Erythroblast (primary cell): ENCODE results near the gene PPAT.
"Not testable (repeated sequence)": the region's sequence is repeated elsewhere in the genome, so short reads cannot be mapped to it uniquely, and the experiment has no call there.

Experiments used
- DNase-seq, 2 experiments: peaks; one replicate each; lab custom pipeline; 2025; lab: John Stamatoyannopoulos, UW
- GATA1 ChIP-seq: IDR thresholded peaks from 2 replicates; pipeline ENCODE4 v1.6.1; 2011; ENCODE audit warnings: low read depth, mild to moderate bottlenecking, control low read depth, low read length, moderate library complexity
- POLR2A ChIP-seq: IDR thresholded peaks from 2 replicates; pipeline ENCODE4 v1.6.1; 2011; ENCODE audit warnings: mild to moderate bottlenecking, low read length

The PPAT gene

DNA sequence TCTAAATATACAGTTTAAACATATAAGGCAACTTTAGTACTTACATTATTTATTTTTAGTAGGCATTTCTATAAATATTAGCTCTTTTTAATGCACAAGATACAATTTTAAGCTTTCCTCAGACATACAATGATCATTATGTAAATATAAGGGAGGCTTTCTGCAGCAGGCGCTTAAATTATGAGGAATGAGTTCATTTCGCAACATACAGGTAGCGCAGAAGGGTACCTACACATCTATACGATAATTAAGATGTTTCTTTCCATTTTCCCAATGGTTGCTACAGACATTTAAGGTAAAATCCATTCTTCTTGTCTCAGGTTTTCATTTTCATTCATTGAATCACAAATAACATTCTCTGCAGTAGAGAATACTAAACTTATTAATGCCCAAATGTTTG is 49.3 kb downstream of the PPAT start:
- DNase-seq = no peak
- TF ChIP-seq GATA1 = no peak
- no peak for TF ChIP-seq POLR2A

DNA sequence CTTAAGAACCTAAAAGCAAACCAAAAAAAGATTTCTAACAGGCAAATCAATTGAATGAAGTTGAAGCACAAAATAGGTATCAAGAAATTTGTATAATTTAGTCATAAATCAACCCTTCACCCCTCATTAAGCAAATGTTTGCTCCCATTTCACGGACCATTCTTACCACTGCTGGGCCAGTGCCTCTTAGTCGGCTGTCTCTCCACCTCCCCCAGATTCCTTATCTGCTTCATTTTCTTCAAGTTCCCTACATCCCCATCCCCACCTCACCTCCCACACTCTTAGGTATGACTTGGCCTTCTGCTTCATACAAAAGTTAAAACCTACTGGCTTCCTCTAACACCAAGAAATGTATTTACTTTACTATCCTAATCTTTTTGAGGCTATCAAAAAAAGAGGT is 60.0 kb downstream of the PPAT start:
- no peak for DNase-seq
- TF ChIP-seq GATA1 (no peak), POLR2A (no peak)

DNA sequence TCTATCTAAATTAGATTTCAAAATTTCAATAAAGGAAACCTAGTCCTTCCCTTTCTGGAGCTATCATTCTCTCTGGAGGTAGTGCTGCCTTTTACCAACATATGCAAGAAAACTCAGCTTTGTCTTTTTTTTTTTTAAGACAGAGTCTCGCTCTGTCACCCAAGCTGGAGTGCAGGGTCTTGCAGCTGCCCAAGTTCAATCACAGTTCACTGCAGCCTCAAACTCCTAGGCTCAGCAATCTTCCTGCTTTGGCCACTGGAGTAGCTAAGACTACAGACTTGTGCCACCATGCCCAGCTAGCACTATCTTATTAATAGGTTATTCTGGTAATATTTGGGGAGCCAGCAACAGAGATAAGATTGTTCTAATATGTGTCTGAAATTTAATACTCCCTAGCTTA is 60.5 kb downstream of the PPAT start:
- no peak for DNase-seq
- TF ChIP-seq GATA1 (no peak), POLR2A (no peak)

DNA sequence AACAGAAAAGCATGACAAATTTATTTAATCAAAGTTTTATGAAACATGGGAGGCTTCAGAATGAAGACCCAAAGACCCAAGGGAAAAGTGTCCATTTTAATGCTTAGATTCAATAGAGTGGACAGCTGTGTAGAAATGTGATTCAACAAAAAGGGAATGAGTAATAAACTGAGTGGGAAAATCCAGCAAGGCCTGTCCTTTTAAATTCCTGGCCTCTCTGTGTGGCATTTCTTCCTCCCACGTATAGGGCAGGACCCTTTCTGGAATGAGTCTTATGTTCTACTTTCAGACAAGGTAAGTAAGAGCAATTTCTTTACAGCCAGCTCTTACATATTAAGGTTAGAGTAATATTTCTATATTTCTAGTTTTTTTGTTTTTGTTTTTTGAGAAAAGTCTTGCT is 62.6 kb downstream of the PPAT start:
- no peak for TF ChIP-seq POLR2A
- no peak for TF ChIP-seq GATA1
- no peak for DNase-seq

DNA sequence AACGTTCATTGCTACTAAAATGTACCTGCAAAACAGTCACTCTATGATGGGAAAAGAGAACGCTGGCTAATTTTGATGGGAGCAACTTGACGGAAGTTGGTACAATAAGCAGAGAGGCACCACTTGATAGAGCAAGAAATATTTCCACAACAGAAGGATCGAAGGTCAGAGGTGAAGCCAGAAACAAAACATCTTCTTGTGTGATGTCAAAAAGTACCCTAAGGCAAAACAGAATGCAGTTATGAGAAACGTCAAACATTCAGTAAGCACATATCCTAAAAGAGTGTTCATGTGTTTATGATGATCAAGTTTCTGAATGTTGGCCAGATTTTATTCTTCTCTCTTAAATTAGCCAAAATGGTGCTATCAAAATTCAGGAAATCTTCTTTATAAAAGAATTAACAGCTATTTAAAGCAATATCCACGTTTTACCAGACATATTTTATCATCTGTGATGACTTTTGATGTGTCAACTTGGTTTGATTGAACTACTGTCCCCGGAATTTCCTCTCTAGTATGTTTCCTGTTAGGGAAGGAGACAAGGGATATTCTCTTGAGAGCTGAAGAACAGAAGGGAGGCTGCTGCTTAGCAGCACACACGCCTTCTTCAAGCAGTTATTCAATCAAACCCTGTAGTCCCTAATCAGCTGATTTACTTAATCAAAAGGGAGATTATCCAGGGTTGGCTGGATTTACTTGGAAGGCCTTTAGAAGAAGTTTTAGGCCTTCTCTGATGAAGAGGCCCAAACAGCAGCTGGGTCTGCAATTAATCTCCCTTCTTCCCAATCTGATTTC is 63.8 kb downstream of the PPAT start:
- TF ChIP-seq GATA1 (no peak), POLR2A (no peak)
- no peak for DNase-seq

DNA sequence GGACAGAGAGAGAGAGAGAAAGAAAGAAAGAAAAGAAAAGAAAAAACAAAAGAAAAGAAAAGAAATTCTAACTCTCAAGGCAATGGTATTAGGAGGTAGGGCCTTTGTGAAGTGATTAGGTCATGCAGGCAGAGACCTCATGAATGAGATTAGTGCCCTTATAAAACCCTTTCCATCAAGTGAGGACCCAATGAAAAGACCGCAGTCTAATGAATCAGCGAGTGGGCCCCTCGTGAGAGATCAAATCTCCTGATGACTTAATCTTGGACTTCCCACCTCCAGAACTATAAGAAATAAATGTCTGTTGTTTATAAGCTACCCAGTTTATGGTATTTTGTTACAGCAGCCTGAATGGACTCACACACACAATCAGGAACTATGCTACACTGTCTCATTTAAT is 65.0 kb downstream of the PPAT start:
- TF ChIP-seq GATA1 = no peak
- TF ChIP-seq POLR2A = no peak
- no peak for DNase-seq

DNA sequence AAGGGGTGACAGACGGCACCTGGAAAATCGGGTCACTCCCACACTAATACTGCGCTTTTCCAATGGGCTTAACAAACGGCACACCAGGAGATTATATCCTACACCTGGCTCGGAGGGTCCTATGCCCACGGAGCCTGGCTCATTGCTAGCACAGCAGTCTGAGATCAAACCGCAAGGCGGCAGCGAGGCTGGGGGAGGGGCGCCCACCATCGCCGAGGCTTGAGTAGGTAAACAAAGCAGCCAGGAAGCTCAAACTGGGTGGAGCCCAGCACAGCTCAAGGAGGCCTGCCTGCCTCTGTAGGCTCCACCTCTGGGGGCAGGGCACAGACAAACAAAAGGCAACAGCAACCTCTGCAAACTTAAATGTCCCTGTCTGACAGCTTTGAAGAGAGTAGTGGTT is 72.4 kb downstream of the PPAT start:
- DNase-seq = not testable (repeated sequence)

DNA sequence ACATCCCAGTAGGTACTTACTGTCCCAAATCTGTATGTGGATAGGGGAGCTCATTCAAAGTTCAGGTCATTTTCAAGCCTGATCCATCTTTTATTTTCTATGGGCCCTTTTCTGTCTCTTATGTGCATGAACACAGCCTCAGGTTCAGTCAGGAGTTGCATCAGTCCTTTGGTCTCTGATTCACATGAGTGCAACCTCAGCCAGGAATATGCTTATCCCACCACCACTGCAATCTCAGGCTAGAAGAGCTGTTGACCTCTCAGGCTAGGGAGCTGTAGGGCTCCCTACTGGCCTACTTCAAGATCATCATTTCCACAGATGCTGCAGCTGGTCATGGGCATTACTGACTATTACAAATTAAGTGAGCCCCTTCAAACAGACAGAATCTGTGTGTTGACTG is 75.3 kb downstream of the PPAT start:
- TF ChIP-seq POLR2A = no peak
- no peak for TF ChIP-seq GATA1
- no peak for DNase-seq

DNA sequence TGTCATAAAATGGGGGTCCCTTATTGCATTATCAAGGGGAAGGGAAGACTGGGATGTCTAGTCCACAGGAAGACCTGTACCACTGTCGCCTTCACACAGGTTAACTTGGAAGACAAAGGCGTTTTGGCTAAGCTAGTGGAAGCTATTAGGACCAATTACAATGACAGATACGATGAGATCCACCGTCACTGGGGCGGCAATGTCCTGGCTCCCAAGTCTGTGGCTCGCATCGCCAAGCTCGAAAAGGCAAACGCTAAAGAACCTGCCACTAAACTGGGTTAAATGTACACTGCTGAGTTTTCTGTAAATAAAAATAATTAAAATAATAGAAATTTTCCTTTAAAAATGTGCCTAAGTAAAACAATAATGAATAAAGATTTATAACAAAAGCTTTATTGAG is 78.8 kb downstream of the PPAT start:
- no peak for DNase-seq
- TF ChIP-seq POLR2A (no peak), GATA1 (no peak)

DNA sequence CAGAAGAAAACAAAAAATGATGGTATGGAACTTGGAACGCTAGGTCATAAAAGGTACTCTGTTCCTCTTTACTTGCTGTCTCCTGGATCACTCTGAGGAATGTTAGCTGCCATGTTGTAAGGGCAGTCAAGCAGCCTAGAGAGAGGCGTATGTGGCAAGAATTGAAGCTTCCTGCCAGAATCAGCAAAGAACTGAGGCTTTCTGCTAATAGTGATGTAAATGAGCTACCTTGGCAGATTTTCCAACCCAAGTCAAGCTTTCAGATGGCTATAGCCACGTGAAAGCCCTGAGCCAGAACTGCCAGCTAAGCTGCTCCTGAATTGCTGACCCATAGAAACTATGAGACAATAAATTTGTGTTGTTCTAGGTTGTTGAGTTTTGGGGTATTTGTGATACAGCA is 86.8 kb downstream of the PPAT start:
- DNase-seq = no peak
- no peak for TF ChIP-seq POLR2A
- no peak for TF ChIP-seq GATA1

DNA sequence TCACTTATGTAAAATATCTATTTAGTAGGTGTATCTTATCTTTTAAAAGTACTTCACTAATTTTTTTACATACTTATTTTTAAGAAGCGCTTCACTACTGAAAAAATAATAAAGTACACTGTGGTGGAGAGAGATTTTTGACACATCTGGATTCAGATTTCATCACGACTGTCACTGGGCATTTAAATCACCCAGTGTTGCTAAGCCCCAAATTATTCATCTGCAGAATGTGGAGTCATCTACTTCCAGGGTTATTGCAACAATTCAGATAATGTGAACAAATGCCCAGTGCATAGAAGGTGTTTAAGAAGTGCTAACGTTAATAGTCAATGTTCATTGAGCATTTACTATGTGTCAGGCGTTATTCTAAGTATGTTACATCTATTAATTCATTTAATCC is 90.0 kb downstream of the PPAT start:
- TF ChIP-seq GATA1 (no peak), POLR2A (no peak)
- DNase-seq = no peak
